HG03432 (cell line): ENCODE measurements around the gene DIS3L2.
"Not testable (repeated sequence)": the region's sequence is repeated elsewhere in the genome, so short reads cannot be mapped to it uniquely, and the experiment has no call there.

Experiments used
- ATAC-seq: cut with Tn5 transposase; IDR thresholded peaks from one replicate; pipeline ENCODE4 v1.9.1; 2021; ENCODE audit warnings: mild to moderate bottlenecking, moderate library complexity; ENCODE audit not compliant: unreplicated experiment

DIS3L2 gene

DNA sequence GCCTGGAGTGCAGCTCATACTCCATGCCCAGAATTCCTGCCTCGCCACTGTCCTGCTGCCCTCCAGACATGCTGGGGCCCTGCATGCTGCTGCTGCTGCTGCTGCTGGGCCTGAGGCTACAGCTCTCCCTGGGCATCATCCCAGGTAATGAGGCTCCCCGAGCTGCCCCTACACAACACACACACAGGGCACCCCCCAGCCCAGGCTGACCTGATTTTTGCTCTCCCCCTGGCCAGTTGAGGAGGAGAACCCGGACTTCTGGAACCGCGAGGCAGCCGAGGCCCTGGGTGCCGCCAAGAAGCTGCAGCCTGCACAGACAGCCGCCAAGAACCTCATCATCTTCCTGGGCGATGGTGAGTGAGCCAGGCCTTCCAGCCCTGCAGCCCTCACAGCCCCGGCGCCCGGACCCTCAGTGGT, 417.2 kb downstream of the DIS3L2 start, which contains the start of gene ALPP:
Gene ALPP (plus strand): TSS at position 17 of the 417 bp plus-strand sequence. CDS start 52 bp downstream, at position 69.
- not testable (repeated sequence) for ATAC-seq

DNA sequence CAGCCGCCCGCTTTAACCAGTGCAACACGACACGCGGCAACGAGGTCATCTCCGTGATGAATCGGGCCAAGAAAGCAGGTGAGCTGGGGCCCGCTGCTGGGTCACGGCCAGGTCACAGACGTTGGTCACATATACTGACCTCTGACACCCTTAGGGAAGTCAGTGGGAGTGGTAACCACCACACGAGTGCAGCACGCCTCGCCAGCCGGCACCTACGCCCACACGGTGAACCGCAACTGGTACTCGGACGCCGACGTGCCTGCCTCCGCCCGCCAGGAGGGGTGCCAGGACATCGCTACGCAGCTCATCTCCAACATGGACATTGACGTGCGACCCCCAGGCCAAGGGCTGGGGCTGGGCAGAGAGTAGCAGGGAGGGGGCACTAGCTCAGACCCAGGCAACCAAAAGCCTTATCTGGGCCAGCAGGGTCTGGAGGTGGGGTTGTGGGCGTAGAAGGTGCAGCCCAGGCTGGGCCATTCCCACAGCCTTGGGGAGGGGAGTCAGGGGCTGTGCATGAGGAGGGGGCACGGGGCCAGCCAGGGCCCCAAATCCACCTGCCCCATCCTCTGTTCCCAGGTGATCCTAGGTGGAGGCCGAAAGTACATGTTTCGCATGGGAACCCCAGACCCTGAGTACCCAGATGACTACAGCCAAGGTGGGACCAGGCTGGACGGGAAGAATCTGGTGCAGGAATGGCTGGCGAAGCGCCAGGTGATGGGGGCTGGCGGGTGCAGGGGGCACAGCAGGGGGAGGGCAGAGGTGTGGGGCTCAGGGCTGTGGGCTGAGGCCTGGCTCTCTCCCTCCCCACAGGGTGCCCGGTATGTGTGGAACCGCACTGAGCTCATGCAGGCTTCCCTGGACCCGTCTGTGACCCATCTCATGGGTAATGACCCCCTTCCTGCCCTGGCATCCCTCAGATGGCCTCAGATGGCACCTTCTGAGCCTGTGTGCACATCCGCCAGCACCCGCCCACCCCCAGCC, 418.4 kb downstream of the DIS3L2 start:
- ATAC-seq: not testable (repeated sequence)

DNA sequence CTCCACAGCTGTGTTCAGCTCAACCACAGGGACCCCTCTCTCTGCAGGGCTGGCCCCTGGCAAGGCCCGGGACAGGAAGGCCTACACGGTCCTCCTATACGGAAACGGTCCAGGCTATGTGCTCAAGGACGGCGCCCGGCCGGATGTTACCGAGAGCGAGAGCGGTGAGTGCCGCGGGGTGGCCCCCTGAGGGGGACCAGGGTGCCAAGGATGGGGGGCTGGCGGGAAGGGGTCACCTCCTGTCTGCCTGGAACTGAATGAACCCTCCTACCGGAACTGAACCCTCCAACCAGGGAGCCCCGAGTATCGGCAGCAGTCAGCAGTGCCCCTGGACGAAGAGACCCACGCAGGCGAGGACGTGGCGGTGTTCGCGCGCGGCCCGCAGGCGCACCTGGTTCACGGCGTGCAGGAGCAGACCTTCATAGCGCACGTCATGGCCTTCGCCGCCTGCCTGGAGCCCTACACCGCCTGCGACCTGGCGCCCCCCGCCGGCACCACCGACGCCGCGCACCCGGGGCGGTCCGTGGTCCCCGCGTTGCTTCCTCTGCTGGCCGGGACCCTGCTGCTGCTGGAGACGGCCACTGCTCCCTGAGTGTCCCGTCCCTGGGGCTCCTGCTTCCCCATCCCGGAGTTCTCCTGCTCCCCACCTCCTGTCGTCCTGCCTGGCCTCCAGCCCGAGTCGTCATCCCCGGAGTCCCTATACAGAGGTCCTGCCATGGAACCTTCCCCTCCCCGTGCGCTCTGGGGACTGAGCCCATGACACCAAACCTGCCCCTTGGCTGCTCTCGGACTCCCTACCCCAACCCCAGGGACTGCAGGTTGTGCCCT, 419.9 kb downstream of the DIS3L2 start:
- ATAC-seq: not testable (repeated sequence)

DNA sequence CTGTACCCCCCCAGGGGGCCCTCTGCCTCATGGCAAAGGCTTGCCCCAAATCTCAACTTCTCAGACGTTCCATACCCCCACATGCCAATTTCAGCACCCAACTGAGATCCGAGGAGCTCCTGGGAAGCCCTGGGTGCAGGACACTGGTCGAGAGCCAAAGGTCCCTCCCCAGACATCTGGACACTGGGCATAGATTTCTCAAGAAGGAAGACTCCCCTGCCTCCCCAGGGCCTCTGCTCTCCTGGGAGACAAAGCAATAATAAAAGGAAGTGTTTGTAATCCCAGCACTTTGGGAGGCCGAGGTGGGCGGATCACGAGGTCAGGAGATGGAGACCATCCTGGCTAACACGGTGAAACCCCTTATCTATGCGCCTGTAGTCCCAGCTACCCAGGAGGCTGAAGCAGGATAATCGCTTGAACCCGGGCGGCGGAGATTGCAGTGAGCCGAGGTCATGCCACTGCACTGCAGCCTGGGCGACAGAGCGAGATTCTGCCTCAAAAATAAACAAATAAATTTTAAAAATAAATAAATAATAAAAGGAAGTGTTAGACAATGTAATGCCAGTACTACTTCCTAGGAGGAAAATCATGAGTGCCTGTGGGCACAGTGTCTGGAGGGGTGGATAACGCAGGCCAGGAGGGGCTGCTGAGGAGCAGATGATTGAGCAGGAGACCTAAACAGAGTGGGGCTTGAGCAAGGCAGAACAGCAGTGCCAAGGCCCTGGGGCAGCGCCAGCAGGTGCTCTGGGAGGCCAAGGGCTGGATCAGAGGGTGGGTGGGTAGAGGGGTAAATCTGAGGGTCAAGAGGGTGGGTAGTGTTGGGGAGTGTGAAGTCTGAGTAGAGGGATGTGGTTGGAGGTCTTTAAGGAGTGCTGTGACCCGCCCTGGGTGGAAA, 421.1 kb downstream of the DIS3L2 start:
- ATAC-seq: no peak

DNA sequence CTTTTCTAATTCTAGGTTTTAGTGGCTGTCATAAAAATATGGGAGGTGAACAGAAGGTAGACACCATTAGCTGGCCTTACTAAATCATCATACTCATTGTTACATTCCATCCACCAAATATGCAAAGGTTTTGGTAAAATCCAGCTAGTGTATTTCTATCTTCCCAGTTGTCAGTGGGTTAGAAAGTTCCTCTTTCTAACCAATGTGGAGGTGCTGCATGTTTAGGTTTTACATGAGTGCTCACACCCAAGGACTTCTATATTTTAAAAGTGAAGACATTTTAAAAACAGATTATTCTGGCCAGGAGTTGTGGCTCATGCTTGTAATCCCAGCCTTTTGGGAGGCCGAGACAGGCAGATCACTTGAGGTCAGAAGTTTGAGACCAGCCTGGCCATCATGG, 423.0 kb downstream of the DIS3L2 start:
- no peak for ATAC-seq

DNA sequence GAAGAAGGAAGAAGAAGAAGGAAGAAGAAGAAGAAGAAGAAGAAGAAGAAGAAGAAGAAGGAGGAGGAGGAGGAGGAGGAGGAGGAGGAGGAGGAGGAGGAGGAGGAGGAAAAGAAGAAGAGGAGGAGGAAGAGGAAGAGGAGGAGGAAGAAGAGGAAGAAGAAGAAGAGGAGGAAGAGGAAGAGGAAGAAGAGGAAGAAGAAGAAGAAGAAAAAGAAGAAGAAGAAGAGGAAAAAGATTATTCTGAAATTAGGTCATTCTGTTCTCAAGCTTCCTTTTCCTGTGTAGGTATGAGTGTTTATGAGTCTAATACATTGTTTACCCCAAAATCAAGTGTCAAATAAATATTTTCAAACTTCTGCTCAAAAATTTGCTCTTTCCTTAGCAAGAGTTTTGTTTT, 423.5 kb downstream of the DIS3L2 start:
- not testable (repeated sequence) for ATAC-seq

DNA sequence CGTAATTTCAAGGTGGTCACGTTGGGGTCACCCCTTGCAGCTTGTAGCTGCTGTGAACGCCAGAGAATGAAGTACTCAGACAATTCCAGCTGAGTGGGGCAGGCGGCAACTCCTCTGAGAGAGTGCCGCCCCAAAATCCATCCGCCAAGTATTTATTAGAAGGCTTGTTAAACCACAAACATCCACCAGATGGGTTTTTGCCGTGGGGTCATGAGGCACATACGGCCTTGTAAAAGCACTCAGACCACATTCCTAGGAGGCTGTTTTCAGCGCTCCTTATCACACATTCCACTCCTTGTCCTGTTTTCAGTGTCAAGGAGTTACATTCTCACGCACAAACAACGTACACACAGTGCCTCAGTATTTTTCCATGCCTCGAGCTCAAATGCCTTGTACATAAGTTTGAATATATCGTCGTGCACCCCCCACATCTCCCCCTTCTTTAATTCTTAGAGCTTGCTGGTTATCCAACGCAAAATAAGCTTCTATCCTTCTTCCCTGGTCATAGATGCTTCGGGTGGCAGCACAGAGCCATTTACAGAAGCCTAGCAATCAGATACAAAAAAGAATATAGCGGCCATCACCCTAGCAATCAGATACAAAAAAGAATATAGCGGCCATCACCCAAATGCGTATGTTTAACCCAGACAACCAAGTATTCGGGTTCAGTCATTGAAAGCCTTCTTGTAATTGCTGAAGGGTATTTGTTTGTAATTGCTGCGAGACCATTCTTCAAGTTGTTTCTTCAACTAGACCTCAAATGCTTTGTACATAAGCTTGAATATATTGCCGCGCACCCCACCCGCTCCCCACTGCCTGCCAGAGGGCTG, 424.4 kb downstream of the DIS3L2 start:
- ATAC-seq: no peak

DNA sequence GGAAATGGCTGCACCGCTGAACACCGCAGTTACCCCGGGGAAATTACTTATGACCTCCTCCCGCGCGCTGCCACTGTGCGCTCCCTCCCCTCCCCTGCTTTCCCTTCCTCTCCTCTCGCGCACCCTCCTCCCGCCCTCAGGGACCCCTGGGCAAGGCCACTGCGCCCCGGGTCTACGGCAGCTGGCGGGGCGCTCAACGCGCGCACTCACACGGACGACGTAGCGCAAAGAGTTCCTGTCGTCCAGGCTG, 424.9 kb downstream of the DIS3L2 start:
- no peak for ATAC-seq
